CD4-positive, alpha-beta T cell treated with Interleukin-17A for 1 hour (primary cell): Measurements from ENCODE around the gene KDM4B.

Experiments used
- DNase-seq: peaks from one replicate; pipeline ENCODE4 v3.0.0-alpha.2; 2020

The KDM4B gene

DNA sequence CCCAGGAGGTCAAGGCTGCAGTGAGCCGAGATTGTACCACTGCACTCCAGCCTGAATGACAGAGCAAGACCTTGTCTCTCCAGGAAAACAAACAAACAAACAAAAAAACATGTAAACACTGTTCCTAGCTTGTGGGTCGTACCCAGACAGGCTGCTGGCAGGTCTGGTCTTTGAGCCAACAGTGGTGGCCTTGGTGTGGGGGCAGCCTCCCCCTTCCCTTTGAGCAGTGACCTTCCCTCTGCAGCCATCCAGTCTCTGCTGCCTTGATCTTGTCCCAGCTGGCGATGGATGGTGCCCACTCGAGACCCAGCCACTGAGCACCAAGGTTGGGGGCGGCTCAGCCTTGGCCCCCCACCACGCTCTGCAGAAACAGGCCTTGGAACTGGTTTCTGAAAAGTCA, 143.3 kb downstream of the KDM4B start:
- DNase-seq = no peak

DNA sequence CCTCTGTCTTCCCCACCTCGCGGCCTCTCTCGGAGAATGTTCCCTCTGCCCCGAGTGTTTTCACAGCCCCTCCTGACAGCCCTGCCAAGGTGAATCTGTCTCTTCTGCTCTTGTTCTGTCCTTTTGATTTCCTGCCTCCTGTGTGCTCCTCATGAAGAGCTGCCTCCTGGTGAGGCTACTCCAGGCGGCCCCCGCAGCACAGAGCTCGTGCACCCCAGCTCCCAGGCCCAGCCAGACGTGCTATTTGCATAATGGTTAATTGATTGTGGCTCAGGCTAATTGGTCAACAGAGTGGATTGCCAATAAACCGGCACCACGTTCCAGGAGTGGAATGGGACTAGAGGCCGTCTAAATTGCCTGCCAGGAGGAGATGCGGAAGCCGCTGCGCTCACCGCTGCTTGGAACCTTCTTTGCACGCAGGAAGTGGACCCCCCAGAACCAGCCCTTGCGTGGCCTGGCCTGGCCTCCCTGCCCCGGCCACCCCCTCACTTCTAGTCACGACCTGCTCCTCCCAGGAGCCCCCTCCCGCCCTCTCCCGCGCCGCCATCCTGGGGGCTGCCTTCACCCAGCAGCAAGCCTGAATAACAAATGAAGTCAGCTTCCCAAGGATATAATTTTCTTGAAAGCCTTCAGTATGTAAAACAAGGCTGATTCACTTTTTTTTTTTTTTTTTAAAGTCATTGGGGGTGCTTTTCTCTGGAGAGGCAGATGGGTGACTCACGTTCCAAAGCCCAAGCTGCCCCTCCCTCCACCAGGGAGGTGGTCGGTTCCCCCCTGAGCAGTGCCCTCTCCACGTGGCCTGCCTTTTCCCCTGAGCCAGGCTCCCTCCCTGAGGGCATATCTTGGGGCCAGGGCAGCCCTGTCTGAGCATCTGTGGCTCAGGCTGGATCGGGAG, 144.0 kb downstream of the KDM4B start:
- DNase-seq = no peak

DNA sequence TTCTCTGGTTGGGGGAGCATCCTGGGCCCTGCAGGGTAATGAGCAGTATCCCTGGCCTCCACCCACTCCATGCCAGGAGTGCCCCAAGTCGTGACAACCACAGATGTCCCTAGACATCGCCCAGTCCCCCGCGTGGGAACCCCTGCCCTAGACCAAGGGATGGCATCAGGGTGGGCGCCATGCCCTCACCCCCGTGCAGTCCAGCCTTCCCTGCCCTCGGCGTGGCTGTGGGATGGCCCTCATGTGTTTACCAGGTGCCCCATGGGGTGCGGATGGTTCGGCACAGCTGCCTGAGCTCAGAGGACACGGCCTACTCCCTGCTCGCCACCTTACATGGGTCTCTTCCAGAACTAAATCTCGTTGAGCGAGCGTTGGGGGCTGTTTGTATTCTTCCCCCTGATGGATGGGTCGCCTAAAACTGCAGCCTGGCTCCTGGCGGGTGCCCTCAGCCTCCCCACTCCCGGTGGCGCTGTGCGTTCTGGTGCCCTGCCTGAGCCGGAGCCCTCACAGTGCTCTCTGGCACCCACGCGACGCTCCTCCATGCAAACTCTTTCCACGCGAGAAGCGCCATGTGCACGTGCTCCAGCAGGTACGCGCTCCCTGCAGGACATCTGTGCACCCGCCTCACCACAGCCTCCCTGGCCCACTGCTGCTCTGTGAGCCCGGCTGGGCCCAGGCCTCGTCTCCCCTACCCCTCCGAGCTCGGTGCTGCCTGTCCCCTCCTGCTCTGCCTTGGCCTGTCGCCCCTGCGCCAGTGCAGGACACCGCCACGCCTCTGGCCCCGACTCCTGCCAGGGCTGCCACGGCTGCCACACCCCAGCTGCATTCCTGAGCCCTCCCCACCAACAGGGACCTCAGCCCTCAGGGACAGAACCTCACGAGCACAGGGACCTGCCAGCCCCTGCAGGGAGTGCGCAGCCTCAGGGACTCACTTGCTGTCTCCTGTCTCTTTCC, 145.0 kb downstream of the KDM4B start:
- no peak for DNase-seq

DNA sequence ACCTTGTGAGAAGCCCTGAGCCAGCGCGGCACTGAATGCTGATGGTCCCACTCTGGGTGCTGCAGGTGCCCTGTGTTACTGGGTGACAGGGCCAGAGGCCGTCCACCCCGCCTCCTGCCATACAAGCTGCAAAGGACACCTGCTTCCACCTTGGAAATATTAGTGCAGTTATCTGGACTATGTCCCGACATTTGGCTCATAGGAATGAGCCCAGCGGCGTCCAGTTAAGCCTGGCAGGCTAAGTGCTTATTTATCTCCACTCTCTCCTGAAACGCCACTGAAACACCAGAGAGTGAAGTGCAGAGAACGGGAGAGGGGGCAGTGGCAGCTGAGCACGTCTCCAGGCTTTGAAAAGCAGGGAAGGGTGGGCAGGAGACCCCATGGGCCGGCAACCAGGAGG, 145.8 kb downstream of the KDM4B start:
- DNase-seq = no peak

DNA sequence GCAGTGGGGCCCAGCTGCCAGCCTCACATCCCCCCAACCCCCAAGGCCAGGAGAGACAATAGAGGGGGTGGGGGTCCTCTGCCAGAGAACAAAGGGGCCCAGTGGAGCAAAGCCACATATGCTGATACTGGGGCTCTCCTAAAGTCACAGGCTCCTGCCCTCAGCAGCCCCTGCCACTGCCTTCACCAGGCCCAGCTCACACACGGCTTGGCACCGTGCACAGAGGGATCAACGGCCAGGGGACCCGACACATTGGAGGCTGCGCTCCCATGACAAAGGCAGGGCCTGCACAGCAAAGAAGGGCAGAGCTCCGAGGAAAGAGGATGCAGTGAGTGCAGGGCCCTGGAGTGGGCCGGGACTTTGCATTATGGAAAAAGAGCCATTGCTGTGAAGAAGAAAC, 146.4 kb downstream of the KDM4B start:
- DNase-seq = no peak

DNA sequence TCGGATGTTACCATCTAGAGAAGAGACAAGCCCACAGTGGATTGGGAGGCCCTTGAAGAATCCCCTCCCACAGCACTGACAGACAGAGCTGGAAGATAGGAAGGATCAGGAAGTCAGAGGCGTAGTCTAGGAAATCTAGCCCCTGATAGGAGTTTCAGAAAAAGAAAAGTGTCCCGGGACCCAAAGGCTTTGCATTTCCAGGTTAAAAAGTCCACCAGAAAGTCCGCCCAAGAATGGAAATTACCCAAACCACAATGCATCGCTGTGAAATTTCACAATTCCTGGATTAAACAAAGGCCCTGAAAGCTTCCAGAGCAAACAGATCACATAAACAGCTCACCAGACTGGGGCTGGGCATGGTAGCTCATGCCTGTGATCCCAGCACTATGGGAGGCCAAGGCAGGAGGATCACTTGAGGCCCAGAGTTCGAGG, 146.9 kb downstream of the KDM4B start:
- no peak for DNase-seq

DNA sequence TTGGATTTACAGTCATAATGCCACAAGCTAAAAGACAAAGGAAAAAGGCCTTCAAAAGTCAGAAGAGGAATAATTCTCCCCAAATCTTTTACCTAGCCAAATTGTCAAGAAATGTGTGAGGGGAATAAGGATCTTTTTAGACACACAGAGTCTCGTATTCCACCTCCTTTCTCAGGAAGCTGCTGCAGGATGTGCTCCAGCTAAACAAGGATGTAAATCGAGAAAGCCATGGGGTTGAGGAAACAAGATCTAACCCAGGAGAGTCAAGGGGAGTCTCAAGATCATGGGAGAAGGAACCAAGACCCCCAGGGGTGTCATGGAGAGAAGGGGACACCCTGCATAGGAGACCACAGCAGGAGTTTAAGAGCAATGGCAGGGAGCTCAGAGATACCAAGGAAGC, 147.4 kb downstream of the KDM4B start:
- no peak for DNase-seq

DNA sequence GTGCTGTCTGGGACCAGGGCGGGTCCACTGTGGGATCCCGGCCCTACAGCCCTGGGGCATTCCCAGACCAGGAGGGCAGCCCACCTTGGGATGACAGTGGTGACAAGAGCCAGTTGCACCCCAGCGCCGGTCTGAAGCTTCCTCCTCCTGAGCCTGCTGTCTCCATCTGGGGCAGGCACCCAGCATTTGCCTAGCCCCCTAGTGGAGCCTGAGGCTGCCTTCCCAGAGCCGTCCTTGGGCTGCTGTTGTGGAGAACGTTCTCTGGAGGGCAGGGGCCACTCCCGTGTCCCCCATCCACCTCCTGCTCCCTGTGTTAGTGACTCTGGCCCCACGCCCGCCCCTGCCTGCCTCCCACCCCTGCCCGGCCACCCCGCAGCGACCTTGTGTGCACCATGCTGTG, 148.5 kb downstream of the KDM4B start:
- DNase-seq = no peak

DNA sequence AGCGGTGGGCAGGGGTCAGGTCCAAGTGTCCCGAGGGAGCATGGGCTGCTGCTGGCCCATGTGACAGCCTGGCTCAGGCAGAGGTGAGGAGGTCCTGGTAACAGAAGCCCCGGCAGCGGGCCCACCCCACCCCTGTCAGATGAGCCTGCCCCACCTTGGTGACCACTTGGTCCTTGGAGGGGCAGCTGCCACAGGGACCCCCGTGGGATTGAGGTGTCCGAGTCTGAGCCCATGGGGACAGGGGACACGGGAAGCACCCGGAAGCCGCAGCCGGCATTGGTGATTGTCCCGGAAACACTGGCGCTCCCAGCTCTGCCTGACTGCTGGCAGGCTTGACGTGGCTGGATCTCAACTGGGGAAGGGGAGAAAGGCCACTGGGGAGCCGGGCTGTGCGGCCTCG, 149.1 kb downstream of the KDM4B start:
- no peak for DNase-seq

DNA sequence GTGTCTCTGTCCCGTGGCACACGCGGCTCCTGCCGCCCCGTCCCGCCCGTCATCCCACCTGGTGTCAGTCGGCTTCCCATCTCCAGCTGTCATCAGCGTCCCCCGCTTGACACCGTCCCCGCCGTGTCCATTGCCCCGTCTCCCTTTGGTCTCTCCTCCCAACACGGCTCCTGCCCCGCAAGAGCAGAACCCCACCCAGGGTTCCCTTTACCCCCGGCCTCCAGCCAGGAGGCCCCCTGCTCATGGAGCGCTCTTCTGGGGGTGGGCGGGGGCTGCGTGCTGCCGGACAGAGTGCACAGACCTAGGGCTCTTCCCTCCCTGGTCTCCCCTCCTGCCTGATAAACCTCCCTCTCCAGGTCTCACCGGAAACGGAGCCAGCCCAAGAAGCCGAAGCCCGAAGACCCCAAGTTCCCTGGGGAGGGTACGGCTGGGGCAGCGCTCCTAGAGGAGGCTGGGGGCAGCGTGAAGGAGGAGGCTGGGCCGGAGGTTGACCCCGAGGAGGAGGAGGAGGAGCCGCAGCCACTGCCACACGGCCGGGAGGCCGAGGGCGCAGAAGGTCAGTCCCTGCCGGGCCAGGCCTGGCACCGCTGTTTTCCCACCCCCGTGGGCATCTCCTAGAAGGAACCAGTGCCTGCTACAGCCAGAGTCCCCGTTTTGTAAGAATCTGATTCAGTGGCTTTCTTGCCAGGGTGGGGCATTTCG, 150.5 kb downstream of the KDM4B start:
- DNase-seq = no peak

DNA sequence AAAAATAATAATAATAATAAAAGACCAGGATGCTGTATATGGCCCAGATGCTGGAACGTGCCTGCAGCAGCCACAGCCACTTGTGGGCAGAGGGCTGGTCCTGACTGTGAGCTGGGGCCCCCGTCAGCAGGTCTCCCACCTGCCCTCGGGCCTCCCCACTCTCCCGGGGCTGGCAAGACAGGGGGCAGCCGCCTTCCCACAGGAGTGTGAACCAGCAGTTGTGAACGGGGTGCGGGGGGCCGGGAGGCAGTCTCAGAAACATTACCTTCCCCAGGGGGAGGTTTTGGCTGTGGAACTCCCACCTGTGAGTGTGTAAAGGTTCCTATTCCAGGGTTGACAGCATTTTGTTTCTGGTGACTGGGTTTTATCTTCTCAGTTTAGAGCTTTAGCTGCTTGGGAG, 151.4 kb downstream of the KDM4B start:
- DNase-seq = no peak

DNA sequence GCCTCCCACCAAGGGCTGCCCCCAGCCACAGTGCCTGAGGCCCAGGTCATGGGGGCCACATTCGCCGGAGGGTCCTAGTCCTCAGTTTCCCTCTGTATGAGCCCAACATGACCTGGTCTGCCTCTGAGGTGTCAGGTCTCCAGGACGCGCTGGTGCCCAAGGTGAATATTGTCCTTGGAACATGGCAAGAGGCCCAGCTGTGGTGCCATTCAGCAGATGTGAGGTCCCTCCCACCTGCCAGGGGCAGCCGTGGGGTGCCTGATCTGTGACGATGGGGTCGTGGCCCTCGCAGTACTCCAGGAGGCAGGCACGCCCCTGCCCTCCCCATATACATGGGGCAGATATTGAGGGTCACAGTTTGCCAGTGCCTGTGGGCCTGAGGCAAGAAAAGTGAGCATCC, 151.9 kb downstream of the KDM4B start:
- no peak for DNase-seq

DNA sequence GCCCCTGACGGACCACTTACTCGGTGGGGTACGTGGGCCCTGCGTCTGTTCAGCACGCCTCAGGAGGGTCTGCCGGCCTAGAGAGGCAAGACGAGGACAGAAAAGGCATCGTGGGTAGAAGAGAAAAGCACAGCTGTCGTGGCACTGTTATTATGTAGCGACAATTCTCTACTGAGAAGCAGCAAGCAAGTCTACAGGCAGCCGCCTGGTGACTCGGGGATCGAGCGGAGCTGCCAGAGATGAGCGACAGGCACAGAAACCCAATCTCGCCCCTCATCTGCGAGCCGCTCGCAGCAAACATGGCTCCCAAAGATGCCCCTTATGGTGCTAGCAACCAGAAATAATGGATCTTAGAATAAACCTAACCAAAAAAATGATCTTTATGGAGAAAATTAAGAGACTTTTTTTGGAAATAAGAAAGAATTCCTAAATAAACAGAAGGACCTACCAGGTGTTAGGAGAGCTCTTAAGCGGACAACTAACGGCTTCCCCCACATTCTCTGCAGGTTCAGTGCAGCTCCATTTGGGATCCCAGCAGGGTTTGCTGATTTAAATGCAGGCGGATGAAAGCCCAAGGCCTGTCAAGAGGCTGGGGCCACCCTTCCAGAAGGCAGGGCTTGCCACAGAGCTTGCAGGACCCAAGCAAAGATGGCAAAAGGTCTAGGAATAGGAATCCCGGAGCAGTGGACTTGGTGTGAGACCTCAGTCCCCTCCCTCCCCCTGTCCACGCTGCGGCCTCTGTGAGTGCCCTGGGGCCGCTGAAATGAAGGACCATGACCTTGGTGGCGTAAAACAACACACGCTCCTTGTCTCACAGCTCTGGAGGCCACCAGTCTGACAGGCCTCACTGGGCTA, 152.6 kb downstream of the KDM4B start:
- no peak for DNase-seq

DNA sequence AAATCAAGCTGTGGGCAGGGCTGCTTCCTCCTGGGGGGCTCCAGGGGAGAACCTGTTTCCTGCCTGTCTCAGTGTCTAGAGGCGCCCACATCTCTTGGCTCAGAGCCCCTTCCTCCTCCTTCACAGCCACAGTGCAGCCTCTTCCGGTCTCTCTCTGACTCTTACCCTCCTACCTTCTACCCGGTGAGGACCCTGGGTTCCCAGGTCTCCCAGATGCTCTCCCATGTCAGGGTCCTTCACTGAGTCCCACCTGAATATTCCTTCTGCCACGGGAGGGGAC, 153.1 kb downstream of the KDM4B start:
- DNase-seq = no peak

DNA sequence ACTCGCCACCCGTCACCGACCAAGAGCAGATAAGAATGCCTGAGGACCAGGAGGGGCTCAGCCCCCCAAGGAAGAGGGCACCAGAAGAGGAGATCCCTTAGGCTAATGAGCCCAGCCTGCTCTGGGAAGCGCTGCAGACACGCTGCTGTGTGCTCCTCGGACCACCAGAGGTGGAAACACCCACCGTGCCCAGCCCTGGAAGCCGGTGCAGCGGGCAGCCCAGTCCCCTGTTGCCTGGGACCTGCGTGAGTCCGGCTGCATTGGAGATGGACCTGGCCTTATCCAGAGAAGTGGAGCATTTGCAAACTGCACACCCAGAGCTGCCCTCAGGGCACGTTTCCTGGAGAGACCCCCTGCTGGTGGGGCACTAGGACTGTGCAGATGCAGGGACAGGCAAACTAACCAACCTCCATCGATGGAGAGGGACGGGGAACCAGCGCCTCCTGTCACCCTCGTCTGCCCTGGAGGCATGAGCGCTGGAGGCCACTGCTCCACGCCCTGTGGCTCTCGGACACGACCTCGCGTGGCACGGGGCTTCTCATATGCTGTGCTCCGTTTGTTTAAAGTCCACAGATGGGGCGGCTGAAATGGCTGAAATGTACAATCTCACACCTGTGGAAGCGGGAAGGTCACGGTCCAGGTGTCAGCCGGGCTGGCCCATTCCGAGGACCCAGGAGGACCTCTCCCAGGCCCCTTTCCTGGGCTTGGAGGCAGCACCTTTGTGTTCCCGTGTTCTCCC, 153.9 kb downstream of the KDM4B start:
- no peak for DNase-seq

DNA sequence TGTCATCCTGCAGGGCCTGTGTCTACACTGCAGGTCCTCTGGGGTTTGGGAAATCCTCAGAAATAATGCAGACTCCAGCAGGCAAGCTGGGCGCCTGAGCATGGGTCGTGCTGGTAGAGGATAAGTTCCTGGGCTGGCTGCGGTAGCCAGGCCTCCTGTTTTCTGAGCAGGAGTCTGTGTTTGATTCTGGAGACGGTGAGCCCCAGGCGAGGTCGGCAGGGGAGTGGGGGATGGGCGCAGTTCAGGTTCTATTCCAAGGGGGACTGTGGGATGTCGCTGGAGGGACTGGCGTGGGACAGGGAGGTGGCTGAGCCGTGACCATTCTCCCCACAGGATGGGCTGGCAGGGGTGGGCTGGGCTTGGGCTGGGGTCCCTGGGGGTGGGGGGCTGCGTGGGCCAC, 154.7 kb downstream of the KDM4B start:
- no peak for DNase-seq

DNA sequence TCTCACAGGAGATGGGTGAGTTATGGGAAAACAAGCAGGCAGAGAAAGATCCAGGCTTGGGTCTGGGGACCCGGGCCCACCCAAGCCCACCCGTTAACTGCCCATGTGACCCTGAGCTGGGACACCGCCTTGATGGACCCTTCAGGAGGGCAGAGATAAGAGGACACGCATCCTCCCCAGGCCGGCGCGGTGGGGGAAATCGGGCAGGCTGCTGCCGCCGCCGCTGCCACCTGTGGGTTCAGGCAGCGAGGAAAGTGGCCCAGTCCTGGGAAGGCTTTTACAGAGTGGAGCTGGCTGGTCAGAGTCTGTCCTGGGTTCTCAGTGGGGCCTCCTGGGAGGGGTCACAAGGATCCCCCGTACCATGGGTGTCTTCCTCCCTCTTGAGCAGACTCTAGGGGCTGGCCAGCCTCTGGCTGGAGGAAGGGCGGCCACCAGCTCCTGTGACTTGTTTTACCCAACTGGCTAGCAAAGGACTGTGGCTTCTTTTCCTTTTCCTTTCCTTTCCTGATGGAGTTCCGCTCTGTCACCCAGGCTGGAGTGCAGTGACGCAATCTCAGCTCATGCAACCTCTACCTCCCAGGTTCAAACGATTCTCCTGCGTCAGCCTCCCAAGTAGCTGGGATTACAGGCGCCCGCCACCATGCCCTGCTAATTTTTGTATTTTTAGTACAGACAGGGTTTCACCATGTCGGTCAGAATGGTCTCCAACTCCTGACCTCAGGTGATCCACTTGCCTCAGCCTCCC, 155.4 kb downstream of the KDM4B start:
- DNase-seq = no peak

DNA sequence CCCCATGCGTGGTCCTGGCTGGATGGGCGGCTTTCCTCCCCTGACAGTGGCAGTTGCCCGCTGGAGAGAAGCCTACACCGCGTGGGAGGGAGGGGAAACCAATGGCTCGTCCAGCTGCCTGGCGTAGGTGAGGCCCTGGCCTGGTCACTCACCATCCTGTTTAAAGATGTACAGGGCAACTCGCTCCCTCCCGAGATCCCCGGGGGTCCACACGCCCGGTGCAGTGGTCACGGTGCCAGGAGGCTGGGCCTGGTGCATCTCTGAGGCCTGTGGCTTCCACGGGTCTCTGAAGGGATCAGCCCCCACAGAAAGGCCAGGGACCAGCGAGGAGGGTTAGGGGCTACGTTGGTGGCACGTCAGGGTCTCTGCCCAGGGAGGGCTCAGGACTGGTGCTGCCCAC, 156.5 kb downstream of the KDM4B start:
- DNase-seq = no peak

DNA sequence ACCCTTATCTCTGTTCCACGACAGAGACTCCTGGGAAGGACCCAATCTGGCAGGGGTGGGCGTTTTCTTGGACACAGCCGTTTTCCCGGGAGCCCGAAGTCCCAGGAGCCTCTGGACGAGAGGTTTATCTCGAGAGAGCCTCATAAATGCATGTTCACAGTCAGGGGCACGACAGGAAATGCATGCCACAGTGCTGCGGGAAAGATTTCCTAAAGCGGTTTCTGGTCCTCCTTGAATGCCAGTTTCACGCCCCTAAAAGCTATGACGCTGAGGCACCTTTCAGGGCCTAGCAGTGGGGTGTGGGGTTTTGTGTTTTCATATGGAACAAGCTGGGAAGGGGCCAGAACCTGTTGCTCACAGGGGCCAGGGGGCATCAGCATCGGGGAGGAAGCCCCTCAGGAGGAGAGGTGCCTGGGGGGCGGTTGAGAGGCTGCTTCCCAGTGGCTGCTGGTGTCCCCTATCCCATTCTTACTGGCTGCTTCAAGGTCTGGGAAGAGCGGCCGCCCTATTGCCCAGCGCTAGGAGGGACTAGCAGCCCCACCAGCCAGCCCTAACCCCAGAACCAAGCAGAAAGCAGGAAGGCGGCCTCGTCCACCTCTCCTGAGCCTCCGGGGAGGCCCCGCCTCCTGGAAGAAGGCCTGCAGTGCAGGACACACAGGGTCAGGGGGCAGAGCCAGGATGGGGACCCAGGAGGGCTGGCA, 157.0 kb downstream of the KDM4B start:
- DNase-seq = no peak

DNA sequence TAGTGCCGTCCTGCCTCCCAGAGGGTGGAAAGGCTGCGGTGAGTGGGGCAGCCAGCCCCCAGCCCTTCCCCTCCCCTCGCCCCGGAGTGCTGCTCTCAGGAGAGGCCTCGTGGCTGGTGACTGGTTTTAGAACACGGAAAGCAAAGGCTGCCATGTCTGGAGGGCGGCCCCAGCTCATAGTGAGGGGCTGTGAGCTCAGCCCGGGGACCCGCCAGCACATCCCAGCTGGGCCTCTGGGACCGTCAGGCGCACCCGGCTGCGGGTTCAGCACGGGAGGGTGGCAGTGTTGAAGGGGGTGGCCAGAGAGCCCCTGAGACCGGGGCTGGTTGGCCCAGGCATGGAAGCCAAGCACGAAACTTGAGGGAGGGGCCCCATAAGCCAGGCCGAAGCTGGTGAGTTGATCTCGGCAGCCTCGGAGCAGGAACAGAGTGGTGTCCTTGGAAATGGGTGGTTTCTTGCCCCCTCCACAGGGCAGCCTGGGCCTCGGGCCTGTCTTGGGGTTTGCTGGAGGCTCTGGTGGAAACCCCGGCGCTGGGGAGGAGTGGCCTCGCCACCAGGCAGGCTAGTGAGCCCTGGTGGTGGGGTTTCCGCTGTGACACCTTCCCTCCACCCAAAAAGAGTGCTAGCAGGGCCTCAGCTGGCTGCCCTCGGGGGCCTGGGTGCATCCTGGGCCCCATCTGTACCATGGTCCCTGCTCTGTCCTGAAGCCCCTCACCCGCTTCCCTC, 157.7 kb downstream of the KDM4B start:
- no peak for DNase-seq
